Astrocyte (in vitro differentiated cells and primary cell): ENCODE results near the gene NEK3. TPM values are rescaled to one million over a fixed set of nuclear protein-coding genes. Genes with fewer than 3 reads are reported as not detected.

Experiments used
- DNase-seq: peaks from one replicate; pipeline ENCODE4 v3.0.0-alpha.2; 2010; ENCODE audit warnings: low read depth
- FAIRE-seq: peaks from 2 replicates; lab custom pipeline; 2011; peaks lifted over from hg19 to GRCh38; lab: Jason Lieb, UNC
- H2AFZ ChIP-seq: 2 replicates; pipeline ENCODE4 v1.6.0; 2012; ENCODE audit warnings: low read depth, low read length, inconsistent platforms
- H3K27ac ChIP-seq: 2 replicates; pipeline ENCODE4 v1.5.1; 2011; ENCODE audit warnings: low read depth, low read length, inconsistent platforms
- H3K27me3 ChIP-seq: 2 replicates; pipeline ENCODE4 v1.6.0; 2011; ENCODE audit warnings: low read length, inconsistent platforms; ENCODE audit not compliant: insufficient read depth
- H3K36me3 ChIP-seq: 2 replicates; pipeline ENCODE4 v1.5.1; 2011; ENCODE audit warnings: low read length, inconsistent platforms; ENCODE audit not compliant: insufficient read depth
- H3K4me1 ChIP-seq: 2 replicates; pipeline ENCODE4 v1.5.1; 2011; ENCODE audit warnings: low read length, inconsistent platforms; ENCODE audit not compliant: insufficient read depth
- H3K4me2 ChIP-seq: 2 replicates; pipeline ENCODE4 v1.6.0; 2012; ENCODE audit warnings: low read length, inconsistent platforms
- H3K4me3 ChIP-seq: 2 replicates; pipeline ENCODE4 v1.5.1; 2011; ENCODE audit warnings: low read depth, mild to moderate bottlenecking, low read length, inconsistent platforms; ENCODE audit not compliant: insufficient read depth
- H3K79me2 ChIP-seq: 2 replicates; pipeline ENCODE4 v1.6.0; 2012; ENCODE audit warnings: mild to moderate bottlenecking, low read length, inconsistent platforms; ENCODE audit not compliant: insufficient read depth
- H3K9ac ChIP-seq: 2 replicates; pipeline ENCODE4 v1.6.0; 2012; ENCODE audit warnings: mild to moderate bottlenecking, low read length, inconsistent platforms
- H3K9me3 ChIP-seq: 2 replicates; pipeline ENCODE4 v1.5.1; 2012; ENCODE audit warnings: low read depth, mild to moderate bottlenecking, low read length, inconsistent platforms; ENCODE audit not compliant: insufficient read depth
- H4K20me1 ChIP-seq: 2 replicates; pipeline ENCODE4 v1.6.0; 2012; ENCODE audit warnings: low read length, inconsistent platforms; ENCODE audit not compliant: insufficient read depth
- H3K27ac Mint-ChIP-seq: one replicate; pipeline ENCODE4 v1.8.0; 2021; ENCODE audit warnings: mild to moderate bottlenecking, mixed read lengths; ENCODE audit not compliant: unreplicated experiment
- H3K27me3 Mint-ChIP-seq: one replicate; pipeline ENCODE4 v1.8.0; 2021; ENCODE audit warnings: low read depth, mixed read lengths; ENCODE audit not compliant: unreplicated experiment
- H3K36me3 Mint-ChIP-seq: one replicate; pipeline ENCODE4 v1.8.0; 2021; ENCODE audit warnings: low read depth, mixed read lengths; ENCODE audit not compliant: unreplicated experiment
- H3K4me1 Mint-ChIP-seq: one replicate; pipeline ENCODE4 v1.8.0; 2021; ENCODE audit warnings: low read depth, mixed read lengths; ENCODE audit not compliant: unreplicated experiment
- H3K4me3 Mint-ChIP-seq: one replicate; pipeline ENCODE4 v1.8.0; 2021; ENCODE audit warnings: mild to moderate bottlenecking, moderate library complexity, mixed read lengths; ENCODE audit not compliant: unreplicated experiment
- H3K9me3 Mint-ChIP-seq: one replicate; pipeline ENCODE4 v1.8.0; 2021; ENCODE audit warnings: mild to moderate bottlenecking, mixed read lengths; ENCODE audit not compliant: unreplicated experiment
- EZH2 ChIP-seq: IDR thresholded peaks from 2 replicates; pipeline ENCODE4 v1.6.1; 2012; ENCODE audit warnings: mild to moderate bottlenecking, low read length, inconsistent platforms; ENCODE audit not compliant: insufficient read depth
- total RNA-seq: library from RNA; stranded (reverse); gene quantifications from 2 replicates; pipeline ENCODE4 v1.2.1, GENCODE V29; 2021
- TF ChIP-seq, protein P1 (sequence below): IDR thresholded peaks from 2 replicates; pipeline ENCODE4 v1.5.1; 2011; ENCODE audit warnings: low read depth, mild to moderate bottlenecking, inconsistent platforms, low read length, moderate library complexity; ENCODE audit not compliant: insufficient read depth

The NEK3 gene
- total RNA-seq, 1 donor from 2014 or later: 13.9 TPM

DNA sequence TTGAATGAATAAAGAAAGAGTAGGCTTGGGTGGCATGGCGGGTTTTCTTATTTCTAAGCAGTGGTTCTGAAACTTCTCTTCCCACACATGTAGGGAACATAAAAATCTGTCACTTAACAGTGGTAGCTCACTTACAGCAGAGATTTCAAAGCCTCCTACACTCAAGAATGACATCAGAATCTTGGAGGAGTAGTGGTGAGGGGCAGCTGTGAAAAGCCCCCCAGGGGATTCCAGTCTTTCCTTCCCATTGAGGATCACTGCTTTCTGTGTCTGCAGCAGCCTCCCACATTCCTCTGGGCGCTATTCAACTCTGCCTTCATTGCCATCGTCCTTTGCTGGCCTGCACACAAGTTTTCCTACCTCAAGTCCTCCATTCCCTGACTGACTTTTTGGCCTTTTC lies 21.9 kb downstream of the NEK3 start:
- Histone ChIP-seq H3K4me2 (no peak overlapping the region), H3K9ac (no peak overlapping the region), H3K27ac (no peak overlapping the region), H3K27me3 (no peaks in the 10 kb centered on the region), H3K9me3 (no peaks in the 10 kb centered on the region), H3K4me3 (no peak overlapping the region), H3K79me2 (no peaks in the 10 kb centered on the region), H4K20me1 (no peaks in the 10 kb centered on the region), H3K4me1 (no peaks in the 10 kb centered on the region), H3K36me3 (peaks cover 5% of the 10 kb centered on the region), H2AFZ (no peak overlapping the region)
- Mint-ChIP-seq H3K36me3 (peaks cover 2% of the 10 kb centered on the region), H3K27me3 (no peaks in the 10 kb centered on the region), H3K9me3 (no peaks in the 10 kb centered on the region), H3K27ac (no peak overlapping the region), H3K4me1 (no peaks in the 10 kb centered on the region), H3K4me3 (no peak overlapping the region)
- DNase-seq: no peak
- no peak for FAIRE-seq
- TF ChIP-seq, protein P1, sequence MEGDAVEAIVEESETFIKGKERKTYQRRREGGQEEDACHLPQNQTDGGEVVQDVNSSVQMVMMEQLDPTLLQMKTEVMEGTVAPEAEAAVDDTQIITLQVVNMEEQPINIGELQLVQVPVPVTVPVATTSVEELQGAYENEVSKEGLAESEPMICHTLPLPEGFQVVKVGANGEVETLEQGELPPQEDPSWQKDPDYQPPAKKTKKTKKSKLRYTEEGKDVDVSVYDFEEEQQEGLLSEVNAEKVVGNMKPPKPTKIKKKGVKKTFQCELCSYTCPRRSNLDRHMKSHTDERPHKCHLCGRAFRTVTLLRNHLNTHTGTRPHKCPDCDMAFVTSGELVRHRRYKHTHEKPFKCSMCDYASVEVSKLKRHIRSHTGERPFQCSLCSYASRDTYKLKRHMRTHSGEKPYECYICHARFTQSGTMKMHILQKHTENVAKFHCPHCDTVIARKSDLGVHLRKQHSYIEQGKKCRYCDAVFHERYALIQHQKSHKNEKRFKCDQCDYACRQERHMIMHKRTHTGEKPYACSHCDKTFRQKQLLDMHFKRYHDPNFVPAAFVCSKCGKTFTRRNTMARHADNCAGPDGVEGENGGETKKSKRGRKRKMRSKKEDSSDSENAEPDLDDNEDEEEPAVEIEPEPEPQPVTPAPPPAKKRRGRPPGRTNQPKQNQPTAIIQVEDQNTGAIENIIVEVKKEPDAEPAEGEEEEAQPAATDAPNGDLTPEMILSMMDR: no peak
- no peak for TF ChIP-seq EZH2

DNA sequence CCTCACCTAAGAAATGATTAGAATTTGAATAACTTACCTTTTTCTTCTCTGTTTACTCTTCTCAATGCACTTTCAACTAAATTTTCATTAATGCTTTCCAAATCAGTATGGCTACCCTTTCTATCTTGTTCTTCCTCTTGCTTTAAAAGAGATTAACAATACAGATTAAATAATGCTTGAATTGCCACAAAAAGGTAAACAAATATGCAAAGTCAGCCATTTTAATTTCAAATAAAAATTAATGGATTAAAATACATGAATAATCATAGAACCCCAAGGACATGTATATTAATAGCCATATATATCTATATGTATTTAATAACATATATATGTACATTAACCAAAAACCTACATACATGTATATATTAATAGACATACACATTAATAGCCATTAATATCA lies 22.6 kb downstream of the NEK3 start:
- TF ChIP-seq, protein P1: no peak
- no peak for TF ChIP-seq EZH2
- H3K79me2 ChIP-seq: no peaks in the 10 kb centered on the region
- H3K4me1 ChIP-seq: no peaks in the 10 kb centered on the region
- no peak overlapping the region for H3K4me2 ChIP-seq
- H3K4me3 ChIP-seq: no peak overlapping the region
- no peaks in the 10 kb centered on the region for H3K27me3 ChIP-seq
- no peaks in the 10 kb centered on the region for H4K20me1 ChIP-seq
- Mint-ChIP-seq H3K4me3 (no peak overlapping the region), H3K27me3 (no peaks in the 10 kb centered on the region), H3K27ac (no peak overlapping the region), H3K36me3 (peaks cover 7% of the 10 kb centered on the region), H3K4me1 (no peaks in the 10 kb centered on the region), H3K9me3 (no peaks in the 10 kb centered on the region)
- FAIRE-seq (no peak), DNase-seq (no peak)
- H3K36me3 ChIP-seq: peaks cover 6% of the 10 kb centered on the region
- no peak overlapping the region for H2AFZ ChIP-seq
- H3K27ac ChIP-seq: no peak overlapping the region
- H3K9me3 ChIP-seq: no peaks in the 10 kb centered on the region
- no peak overlapping the region for H3K9ac ChIP-seq

DNA sequence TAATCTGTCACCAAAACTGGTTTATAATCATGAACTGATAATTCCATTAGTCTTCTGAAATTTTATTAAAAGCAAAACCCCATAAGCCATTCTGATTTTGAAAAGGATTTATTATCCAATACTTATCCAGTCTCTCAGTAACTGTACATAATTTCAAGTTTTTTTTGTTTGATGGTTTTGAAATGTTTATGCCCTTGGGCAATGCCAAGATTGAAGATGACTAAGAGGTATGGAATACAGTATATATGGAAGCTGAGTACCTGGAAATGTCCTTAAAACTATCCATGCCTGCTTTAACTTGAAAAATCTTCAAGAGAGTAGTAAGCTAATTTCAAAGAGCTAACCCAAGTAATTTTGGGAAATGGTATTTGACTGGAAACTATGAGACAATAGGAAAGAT lies 28.8 kb downstream of the NEK3 start:
- Histone ChIP-seq H3K9ac (no peak overlapping the region), H3K4me2 (no peak overlapping the region), H3K36me3 (peaks cover 15% of the 10 kb centered on the region), H4K20me1 (no peaks in the 10 kb centered on the region), H2AFZ (no peak overlapping the region), H3K27me3 (no peaks in the 10 kb centered on the region), H3K79me2 (no peaks in the 10 kb centered on the region), H3K4me1 (peaks cover 12% of the 10 kb centered on the region), H3K27ac (no peak overlapping the region), H3K4me3 (no peak overlapping the region), H3K9me3 (no peaks in the 10 kb centered on the region)
- H3K9me3 Mint-ChIP-seq: peaks cover 6% of the 10 kb centered on the region
- H3K27ac Mint-ChIP-seq: no peak overlapping the region
- no peak for DNase-seq
- no peaks in the 10 kb centered on the region for H3K27me3 Mint-ChIP-seq
- peaks cover 3% of the 10 kb centered on the region for H3K4me1 Mint-ChIP-seq
- peaks cover 16% of the 10 kb centered on the region for H3K36me3 Mint-ChIP-seq
- no peak for FAIRE-seq
- no peak overlapping the region for H3K4me3 Mint-ChIP-seq
- TF ChIP-seq, protein P1: no peak
- no peak for TF ChIP-seq EZH2
